Activated T-helper 1 cell treated with anti-CD3 and anti-CD28 coated beads, Interleukin-2, amount 50 U/mL, for 16 hours (primary cell): Measurements from ENCODE around the gene ZNF778.

ENCODE experiments used
- DNase-seq, 2 donors: peaks; one replicate each; pipeline ENCODE4 v3.0.0-alpha.2; 2020; ENCODE audit warnings: low read depth in 1 of 2, low spot score in 1 of 2

The ZNF778 gene

GRCh38 chr16:89193576-89194293 is 23.8 kb upstream of the ZNF778 start:
- DNase-seq = no peak

- no peak for DNase-seq
Measured at GRCh38 chr16:89194340-89195311, 22.9 kb upstream of the ZNF778 start.

- DNase-seq = no peak
Measured at GRCh38 chr16:89195521-89196171, 21.9 kb upstream of the ZNF778 start.

- DNase-seq = no peak
Measured at GRCh38 chr16:89197033-89197632, 20.4 kb upstream of the ZNF778 start.

GRCh38 chr16:89197633-89198416 is 19.7 kb upstream of the ZNF778 start:
- DNase-seq = no peak

GRCh38 chr16:89198417-89199240 is 18.9 kb upstream of the ZNF778 start:
- no peak for DNase-seq

GRCh38 chr16:89199241-89200123 is 18.0 kb upstream of the ZNF778 start:
- DNase-seq = no peak

GRCh38 chr16:89200124-89200849 is 17.2 kb upstream of the ZNF778 start, which contains the start of gene SLC22A31:
Gene SLC22A31 (minus strand): TSS chr16:89200537. CDS start chr16:89200501, 36 bp downstream.
- DNase-seq = no peak

GRCh38 chr16:89200850-89201411 is 16.6 kb upstream of the ZNF778 start:
- DNase-seq = no peak

- DNase-seq = peak; percentile 30 to 71
Measured at GRCh38 chr16:89201439-89202377, 15.8 kb upstream of the ZNF778 start.

- no peak for DNase-seq
Measured at GRCh38 chr16:89202422-89203215, 14.9 kb upstream of the ZNF778 start.

- DNase-seq = no peak
Measured at GRCh38 chr16:89207993-89208392, 9.5 kb upstream of the ZNF778 start.

- no peak for DNase-seq
Measured at GRCh38 chr16:89209522-89210044, 7.9 kb upstream of the ZNF778 start.

GRCh38 chr16:89210165-89210903 is 7.2 kb upstream of the ZNF778 start:
- no peak for DNase-seq
